CD4-positive, alpha-beta T cell treated with Interleukin-12 subunit alpha and Interleukin-12 subunit beta, for 1 hour (primary cell): ENCODE data around the gene CNDP1.

ENCODE experiments used
- DNase-seq: peaks from one replicate; pipeline ENCODE4 v3.0.0-alpha.2; 2020

Gene CNDP1

GRCh38 chr18:74507097-74507881, 27.0 kb upstream of the CNDP1 start:
- DNase-seq = no peak

DNA sequence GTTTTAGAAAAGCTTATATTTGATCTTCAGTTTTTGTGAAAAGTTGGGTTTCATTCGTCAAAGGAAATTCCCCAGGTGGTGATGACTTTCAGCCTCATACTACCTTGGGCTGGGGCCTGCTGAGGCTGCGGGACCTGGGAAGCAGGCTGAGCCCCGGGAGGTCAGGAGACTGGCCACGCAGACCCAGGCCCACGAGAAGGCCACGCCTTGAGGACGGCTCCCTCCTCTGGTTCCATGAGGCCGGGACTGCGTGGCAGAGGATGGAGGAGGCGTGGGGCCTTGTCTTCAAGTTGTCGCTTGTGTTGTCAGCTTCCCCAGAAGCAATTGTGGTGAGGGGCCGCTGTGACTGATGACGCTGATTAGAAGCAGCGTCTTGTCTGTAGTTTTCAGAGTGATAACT, 26.4 kb upstream of the CNDP1 start:
- DNase-seq = no peak

GRCh38 chr18:74508366-74508765, 25.9 kb upstream of the CNDP1 start:
- DNase-seq = no peak

DNA sequence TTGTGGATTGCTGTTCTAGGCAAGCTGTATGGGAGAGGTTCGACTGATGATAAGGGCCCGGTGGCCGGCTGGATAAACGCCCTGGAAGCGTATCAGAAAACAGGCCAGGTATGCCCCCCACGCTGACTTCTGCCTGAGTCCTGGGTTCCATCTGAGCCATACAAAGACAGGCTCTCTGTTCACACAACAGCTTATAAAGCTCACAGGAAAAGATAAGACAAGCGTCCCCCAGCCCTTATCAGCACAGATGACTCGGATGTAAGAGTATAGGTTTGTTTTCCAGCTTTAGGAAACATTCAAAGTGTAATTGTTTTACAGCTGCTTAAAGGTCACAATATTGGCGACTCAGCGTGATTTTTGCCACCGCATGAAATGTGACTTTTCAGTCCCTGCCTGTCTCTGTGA, 25.5 kb upstream of the CNDP1 start:
- no peak for DNase-seq

DNA sequence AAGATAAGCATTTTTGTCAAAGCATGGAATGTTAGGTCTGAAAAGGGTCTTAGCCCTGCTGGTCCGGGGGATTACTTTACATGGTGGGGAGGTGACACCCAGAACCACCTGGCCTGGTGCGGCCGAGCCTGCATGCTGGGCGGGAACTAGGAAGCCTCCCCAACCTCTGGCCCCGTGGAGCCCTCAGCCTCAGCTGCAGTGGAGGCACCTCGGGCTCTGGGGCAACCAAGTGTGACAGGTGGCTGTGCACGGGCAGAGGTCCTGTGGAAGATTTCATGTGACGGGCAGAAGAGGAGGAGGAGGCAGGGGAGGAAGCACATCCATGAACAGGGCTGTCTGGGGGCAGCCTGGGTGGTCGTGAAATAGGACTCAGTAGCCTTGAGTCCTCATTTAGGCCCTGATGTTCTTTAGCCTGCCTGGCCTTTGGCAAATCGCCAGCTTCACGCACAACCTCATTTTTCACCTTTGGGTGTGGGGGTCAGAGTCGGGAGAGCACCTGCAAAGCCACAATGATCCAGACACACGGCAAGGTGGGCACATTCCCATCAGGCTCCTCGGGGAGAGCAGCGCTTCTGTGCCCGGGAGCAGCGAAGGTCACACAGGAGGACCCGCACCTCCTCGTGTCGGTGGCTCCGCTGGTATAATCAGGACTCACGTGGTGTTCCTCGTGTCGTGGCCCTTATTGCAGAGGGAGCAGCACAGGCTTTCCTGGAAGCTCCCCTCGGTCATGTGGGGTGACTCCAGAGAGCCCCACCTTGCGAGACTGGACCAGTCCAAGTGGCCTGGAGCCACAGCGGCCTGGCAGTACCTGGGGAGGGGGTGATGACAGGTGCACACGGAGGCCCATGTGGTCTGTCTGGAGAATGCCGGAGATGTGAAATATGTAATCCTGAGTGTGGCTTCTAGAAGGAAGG, 24.2 kb upstream of the CNDP1 start:
- DNase-seq = no peak

- DNase-seq = no peak
Measured at GRCh38 chr18:74510770-74511095, 23.6 kb upstream of the CNDP1 start.

DNA sequence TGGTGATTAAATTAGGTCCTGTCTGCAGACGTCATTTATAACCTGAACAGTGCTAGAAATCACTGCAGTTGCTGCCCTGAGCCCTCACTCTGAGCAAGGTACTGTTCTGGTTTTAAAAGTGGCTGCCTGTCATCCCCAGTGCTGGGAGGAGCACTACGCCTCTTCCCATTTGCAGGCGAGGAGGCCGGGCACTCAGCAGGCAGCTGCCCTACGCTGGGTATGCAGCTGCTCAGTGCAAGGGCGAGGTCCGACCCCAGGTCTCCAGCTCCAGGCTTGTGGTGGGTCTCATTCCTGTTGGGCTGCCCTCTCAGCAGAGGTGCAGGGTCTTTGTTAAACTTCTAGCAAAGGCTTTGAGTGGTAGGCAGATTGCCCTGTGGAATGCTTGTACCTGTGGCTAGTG, 22.5 kb upstream of the CNDP1 start:
- no peak for DNase-seq

- DNase-seq = no peak
Measured at GRCh38 chr18:74512321-74513053, 21.8 kb upstream of the CNDP1 start.

DNA sequence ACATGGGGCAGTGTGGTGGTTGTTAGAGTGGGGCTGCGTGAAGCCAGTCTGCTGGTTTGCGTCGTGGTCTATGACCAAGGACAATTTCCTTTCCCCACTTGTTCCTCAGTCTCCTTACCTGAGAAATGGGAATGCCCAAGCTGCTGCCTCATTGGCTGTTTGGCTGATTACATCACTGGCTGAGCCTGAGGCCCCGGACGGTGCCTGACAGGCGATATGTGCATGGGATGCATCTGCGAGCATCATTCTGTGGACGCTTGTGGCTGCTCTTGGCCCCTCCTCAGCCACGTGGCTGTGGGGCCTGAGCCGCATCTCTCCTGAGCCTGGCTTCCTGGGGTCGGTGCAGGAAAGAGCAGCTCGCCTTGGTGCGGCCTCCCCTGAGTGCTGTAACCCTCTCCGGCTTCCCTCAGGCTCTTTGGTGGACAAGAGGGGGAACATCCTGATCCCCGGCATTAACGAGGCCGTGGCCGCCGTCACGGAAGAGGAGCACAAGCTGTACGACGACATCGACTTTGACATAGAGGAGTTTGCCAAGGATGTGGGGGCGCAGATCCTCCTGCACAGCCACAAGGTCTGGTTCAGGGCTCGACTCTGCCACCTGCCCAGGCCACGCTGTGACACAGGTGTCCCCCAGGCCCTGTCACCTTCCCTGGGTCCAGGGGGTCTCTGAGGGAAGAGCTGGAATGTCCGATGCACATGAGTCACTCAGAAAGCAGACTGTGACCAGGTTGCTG, 21.0 kb upstream of the CNDP1 start:
- DNase-seq = no peak

GRCh38 chr18:74513883-74514205, 20.5 kb upstream of the CNDP1 start:
- DNase-seq = no peak

GRCh38 chr18:74514860-74515495, 19.3 kb upstream of the CNDP1 start:
- no peak for DNase-seq

DNA sequence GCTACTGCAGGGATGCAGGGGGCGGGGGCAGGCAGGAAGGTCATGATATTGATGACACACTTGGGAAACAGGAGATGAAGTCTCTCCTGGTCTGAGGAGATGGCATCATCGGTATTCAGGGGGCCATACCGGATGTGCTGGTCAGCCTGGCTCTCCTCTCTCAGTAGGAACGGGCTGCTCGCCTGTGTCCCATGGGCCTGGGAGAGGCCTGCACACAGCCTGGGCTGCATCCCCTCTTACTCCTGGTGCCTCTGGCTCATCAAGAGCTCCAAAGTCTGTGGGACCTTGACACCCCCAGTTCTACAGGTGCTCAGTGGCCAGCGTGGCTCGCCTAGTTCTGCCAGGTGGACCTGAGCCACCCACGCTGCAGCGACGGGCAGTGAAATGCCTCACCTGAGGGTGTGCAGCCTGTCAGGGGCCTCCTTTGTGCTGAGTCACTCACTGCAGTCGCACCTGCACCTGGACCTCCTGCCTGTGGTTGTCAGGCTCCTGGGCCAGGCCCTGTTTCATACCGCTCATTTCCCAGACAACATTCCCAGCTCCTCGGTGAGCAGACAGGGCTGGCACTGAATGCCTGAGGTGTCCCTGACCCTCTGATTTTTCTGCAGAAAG, 18.6 kb upstream of the CNDP1 start:
- DNase-seq = no peak

GRCh38 chr18:74516271-74517235, 17.7 kb upstream of the CNDP1 start:
- DNase-seq = no peak

- no peak for DNase-seq
Measured at GRCh38 chr18:74517236-74517630, 17.1 kb upstream of the CNDP1 start.

GRCh38 chr18:74518456-74519295, 15.6 kb upstream of the CNDP1 start:
- no peak for DNase-seq

- DNase-seq = no peak
Measured at GRCh38 chr18:74519320-74520095, 14.8 kb upstream of the CNDP1 start.

DNA sequence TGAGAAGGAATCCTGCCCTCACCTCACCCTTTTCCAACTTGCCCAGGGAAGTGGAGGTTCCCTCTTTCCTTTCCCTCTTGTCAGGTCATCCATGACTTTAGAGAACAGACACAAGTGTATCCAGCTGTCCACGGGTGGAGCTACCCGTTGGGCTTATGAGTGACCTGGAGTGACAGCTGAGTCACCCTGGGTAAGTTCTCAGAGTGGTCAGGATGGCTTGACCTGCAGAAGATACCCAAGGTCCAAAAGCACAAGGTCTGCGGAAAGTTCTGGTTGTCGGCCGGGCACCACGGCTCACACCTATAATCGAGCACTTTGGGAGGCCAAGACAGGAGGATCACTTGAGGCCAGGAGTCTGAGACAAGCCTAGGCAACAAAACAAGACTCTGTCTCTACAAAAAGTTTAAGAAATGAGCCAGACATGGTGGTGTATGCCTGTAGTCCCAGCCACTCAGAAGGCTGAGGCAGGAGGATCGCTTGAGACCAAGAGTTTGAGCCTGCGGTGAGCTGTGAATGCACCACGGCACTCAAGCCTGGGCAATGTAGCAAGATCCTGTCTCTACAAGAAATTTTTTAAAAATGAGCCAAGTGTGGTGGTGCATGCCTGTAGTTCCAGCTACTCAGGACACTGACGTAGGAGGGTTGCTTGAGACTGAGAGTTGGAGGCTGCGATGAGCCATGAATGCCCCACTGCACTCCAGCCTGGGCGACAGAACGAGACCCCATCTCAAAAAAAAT, 14.0 kb upstream of the CNDP1 start:
- DNase-seq = no peak

DNA sequence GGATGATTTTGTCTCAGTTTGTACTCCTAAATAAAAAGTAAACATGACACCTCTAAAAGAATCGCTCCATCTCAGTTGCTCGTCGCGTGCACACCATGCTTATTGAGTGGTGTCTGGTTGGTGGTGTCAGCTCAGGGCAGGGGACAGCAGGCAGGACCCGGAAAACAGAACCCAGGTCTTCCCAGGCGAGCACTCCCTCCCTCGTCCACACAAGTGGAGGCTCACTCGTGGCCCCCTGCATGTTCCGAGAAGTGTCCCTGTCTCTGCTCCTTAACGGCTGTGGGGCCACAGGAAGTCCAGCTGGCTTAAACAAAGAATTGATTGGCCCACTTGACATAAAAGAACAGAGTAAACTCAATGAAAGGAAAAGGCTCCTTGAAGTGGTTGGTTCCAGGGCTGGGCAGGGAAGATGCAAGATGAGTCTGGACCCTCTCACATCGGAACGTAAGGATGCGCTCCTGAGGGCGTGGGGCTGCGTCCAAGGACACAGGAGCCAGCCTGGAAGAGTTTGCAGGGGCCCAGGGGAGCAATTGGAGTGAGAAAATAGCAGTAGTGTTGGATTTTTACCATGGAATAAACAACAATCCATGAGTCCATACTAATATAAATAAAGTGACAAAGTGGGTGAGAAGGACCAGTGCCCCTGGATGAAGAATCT, 13.1 kb upstream of the CNDP1 start:
- DNase-seq = no peak
